Epithelial cell of esophagus (primary cell): ENCODE measurements around the gene DUSP2.

Experiments
- DNase-seq: peaks from one replicate; pipeline ENCODE4 v3.0.0; 2010; ENCODE audit warnings: low read depth
- H3K4me3 ChIP-seq: 2 replicates; pipeline ENCODE4 v1.5.1; 2011; ENCODE audit warnings: mild to moderate bottlenecking, low read length, control low read depth
- CTCF ChIP-seq: IDR thresholded peaks from 2 replicates; pipeline ENCODE4 v1.5.1; 2011; ENCODE audit warnings: low read depth, mild to moderate bottlenecking, low read length, control low read depth, inconsistent platforms; ENCODE audit not compliant: insufficient read depth; ENCODE audit errors: missing control alignments

The DUSP2 gene

GRCh38 chr2:96135171-96135570 lies 10.1 kb downstream of the DUSP2 start:
- no peak for TF ChIP-seq CTCF
- no peak for DNase-seq
- no peak overlapping the region for H3K4me3 ChIP-seq

DNA sequence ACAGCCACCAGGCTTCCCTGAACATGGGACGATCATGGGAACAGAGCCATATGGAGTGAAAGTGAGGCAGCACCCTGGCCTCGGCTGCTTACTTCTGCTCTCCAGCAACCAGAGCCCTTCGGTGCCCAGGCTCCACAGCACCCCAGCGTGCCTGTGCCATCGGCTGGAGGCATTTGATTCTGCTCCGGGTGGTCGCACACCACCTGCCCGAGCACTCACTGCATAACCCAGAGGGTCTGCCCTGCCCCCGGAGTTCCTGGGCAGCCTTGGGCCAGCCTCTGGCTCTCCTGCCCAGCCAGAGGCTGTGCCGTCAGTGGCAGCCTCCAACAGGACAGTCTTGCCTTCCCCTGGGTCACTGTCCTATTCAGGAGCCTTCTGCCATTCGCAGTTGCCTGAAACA lies 10.8 kb downstream of the DUSP2 start:
- H3K4me3 ChIP-seq = no peak overlapping the region
- DNase-seq = no peak
- no peak for TF ChIP-seq CTCF

DNA sequence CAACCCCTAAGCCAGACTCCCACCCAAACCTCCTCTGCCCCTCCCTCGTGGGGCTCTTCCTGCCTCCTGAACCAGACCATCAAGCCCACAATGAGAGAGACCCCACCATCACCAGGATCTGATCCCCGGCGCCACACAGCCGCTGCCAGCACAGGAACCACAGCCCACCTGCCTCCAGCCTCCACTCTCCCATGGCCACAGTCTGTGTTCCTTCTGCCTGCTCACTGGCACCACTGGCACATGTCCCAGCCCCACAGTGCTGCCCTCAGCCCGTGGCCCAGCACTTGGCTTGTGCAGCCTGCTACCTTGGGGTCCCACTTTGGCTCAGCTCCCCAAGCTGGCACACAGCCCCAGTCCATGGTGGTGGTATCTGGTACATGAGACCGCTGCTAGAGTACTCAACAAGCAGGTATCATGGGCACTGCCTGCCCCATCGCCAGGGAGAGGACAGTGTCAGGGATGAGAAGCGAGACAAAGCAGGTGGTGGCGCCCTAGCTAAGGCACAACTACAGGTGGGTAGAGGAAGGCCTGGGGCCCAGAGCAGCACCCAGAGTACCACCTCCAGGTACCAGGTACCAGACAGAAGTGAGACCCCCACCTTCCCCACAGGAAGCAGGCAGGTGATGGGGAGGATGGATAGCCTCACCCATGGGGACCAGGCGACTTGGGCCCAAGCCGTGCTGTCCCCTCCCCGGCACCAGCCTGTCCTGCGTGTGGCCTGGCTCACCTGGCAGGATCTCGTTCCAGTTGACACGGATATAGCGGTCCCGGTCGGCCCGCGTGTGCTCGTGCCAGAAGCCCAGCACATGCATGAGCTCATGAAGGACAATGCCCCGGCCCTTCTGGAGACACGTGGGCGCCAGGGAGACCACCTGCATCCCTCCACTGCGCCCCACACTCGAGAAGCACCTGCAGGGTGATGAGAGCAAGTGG lies 13.2 kb downstream of the DUSP2 start:
- H3K4me3 ChIP-seq = no peak overlapping the region
- DNase-seq = no peak
- no peak for TF ChIP-seq CTCF

GRCh38 chr2:96131152-96131812 lies 14.0 kb downstream of the DUSP2 start:
- no peak overlapping the region for H3K4me3 ChIP-seq
- TF ChIP-seq CTCF = no peak
- no peak for DNase-seq

GRCh38 chr2:96130483-96130882 lies 14.8 kb downstream of the DUSP2 start:
- DNase-seq = no peak
- TF ChIP-seq CTCF = no peak
- H3K4me3 ChIP-seq = no peak overlapping the region

DNA sequence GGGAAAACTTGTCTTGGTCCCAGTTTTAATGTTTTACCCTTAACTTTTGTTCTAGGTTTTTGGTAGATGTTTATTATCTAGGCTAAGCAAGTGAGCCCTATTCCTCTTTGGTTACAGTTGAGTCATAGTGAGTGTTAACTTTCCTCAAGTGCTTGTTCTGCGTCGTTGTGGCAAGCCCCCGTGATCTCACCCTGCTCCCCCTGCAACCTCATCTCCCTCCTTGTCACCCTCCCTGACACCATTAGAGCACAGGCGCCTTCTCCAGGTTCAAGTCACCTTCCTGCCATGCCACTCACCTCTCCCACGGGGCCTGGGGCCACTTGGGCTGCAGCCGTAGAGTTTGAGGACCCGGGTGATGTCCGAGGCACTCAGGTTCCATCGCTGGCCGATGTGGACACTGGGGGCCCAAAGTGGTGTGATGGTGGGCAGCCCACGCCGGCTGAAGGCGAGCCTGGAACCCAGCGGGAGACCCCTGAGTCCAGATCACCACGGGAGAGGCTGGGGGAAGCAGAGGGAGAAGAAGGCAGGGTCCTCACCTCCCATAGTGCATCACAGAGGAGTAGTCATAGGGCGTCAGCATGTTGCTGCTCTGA lies 15.6 kb downstream of the DUSP2 start:
- H3K4me3 ChIP-seq = no peak overlapping the region
- no peak for TF ChIP-seq CTCF
- DNase-seq = no peak

DNA sequence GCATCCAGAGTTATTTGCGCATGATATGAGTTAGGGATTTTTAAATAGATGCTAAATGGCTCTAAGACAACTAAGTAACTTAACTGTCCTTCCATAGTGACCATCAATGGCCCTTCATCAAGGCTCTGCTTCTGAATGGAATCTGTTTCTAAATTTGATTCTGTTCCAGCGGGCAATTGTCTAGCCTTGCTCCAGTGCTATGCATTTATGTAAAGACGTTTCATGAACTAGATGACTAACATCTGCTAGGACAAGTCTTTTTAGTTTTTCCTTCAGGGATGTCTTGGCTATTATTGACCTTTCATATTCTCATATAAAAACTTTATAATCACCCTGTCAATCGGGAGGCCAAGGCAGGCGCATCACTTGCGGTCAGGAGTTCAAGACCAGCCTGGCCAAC lies 16.8 kb downstream of the DUSP2 start:
- no peak for DNase-seq
- H3K4me3 ChIP-seq = no peak overlapping the region
- no peak for TF ChIP-seq CTCF
